Spleen (tissue), 7 donors: ENCODE results near the gene CCDC152.

Source experiments
- CTCF ChIP-seq, 11 experiments: fragments of 200-600 bp in 7 of 11; fragments of 450-650 bp in 4 of 11; sonication (generic) in 4 of 11; IDR thresholded peaks in 8 of 11; conservative IDR thresholded peaks in 3 of 11; 1 replicate in 7 of 11; 2 replicates in 4 of 11; pipeline versions ENCODE4 v1.4.0 to v1.8.0; 2016 to 2021; ENCODE audit warnings: antibody characterized with exemption in 11 of 11, inconsistent platforms in 4 of 11, mild to moderate bottlenecking in 1 of 11
- POLR2A ChIP-seq, 3 donors: fragments of 450-650 bp; IDR thresholded peaks; one replicate each; pipeline ENCODE4 v1.5.1; 2017; ENCODE audit warnings: antibody characterized with exemption in 3 of 3, mild to moderate bottlenecking in 1 of 3
- POLR2AphosphoS5 ChIP-seq, 3 donors: sonication (generic); formaldehyde crosslinking; IDR thresholded peaks; one replicate each; pipeline ENCODE4 v1.5.1; 2017; ENCODE audit warnings: antibody characterized with exemption in 3 of 3
- donor health status: DM: no; HTN: no; CAD: no; lungs with moderate emphysema.
- donor health status: DM: no; HTN: no; CAD: no.
- donor health status: DM: no; HTN: no; CAD: no.

- no peak for TF ChIP-seq CTCF (IDR thresholded peaks at IDR 0.05 in 8 of 11, conservative IDR thresholded peaks at IDR 0.05 in 3 of 11)
- TF ChIP-seq POLR2A (IDR thresholded peaks at IDR 0.05), result no peak
- TF ChIP-seq POLR2AphosphoS5 (IDR thresholded peaks at IDR 0.05), result peak in 1 of 3 donors; percentile 18
Measured at GRCh38 chr5:42807722-42808447, 51.3 kb downstream of the CCDC152 start.
